LHCN-M2 (cell line): Measurements from ENCODE around the gene CACNB1. TPM values are rescaled to one million over a fixed set of nuclear protein-coding genes. Genes with fewer than 3 reads are reported as not detected.
"Not testable (repeated sequence)": the region's sequence is repeated elsewhere in the genome, so short reads cannot be mapped to it uniquely, and the experiment has no call there.

Source experiments
- DNase-seq: peaks from one replicate; pipeline ENCODE4 v3.0.0-alpha.2; 2012; ENCODE audit warnings: low read depth
- total RNA-seq: library from RNA; depleted of rRNA; stranded (reverse); fragments of >200 nt; gene quantifications from 2 replicates; pipeline ENCODE4 v1.2.3, GENCODE V29; 2014

CACNB1 gene
- total RNA-seq, 1 experiment from 2014 or later, result 4.0 TPM

DNA sequence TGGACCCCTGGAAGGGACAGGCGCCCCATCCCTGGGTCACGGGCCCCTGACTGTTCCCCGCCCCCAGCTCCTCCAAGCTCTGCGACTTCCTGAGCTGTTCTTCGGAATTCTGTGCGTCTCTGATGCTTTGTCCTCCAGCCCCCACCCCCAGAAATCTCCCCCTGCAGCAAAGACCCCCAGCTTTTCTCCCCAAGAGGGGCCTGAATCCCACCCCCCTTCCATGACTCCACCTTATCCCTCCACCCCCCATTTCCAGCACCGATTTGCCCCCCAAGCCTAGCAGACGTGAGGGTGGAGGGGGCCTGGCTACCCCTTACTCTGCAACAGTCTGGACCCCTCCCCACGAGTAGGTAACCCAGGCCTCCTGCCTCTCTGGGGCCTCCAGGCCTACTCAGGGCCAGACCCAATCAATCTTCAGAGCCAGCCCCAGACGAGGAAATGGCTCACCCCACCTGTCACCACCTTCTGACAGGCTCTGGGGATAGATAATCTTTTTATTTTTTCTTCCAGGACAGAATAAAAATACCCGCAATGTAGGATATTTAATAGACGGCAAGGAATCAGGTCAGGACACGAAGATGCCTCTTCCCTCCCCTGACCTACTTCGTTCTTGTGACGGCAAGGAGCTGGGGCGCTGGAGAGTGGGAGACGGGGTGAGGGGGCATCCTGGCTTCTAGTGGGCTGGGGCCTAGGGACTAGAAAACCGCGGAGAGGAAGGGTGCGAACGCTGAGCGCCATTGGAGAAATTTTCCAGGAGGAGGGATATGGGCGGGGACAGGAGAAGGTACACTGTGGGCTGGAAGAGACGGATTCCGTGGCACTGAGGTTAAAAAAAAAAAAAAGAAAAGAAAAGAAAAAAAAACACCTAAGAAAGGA lies 45.3 kb downstream of the CACNB1 start:
- DNase-seq, result no peak

DNA sequence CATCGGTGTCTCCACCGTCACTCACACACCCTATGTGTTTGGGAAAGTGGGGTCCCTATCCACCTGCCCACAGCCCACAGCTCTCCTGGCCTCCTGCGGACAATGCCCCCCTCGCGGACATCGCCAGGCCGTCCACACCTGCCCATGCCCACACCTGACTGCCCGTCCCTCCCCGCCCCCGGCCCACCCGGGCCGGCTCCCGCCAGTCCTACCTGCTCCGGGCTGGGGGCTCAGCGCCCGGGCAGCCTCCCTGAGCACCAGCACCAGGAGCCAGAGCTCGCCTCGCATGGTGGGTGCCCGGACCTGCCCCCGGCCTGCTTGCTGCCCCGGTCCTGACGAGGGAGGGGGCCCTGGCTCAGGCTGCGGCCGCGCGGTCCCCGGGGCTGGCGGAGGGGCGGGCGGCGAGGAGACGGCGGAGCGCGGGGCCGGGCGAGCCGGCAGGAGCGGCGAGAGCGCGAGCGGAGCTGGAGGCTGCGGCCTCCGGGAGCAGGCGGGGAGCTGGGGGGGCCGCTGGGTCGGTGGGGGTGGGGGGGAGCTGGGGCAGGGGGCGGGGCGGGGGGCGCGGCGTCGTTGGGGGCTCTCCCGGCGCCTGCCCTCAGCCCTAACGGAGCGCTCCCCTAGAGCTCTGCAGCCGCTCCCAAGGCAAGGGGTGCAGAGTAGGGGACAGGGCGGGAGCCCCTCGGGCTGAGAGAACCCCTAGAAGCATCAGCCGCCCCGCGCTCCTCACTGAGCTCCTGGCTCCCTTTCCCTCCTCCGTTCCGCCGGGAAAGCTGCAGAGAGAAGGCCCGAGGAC lies 46.1 kb downstream of the CACNB1 start, which contains the start of gene PLXDC1:
Gene PLXDC1, minus strand, starts transcription at position 488 of the 793 bp plus-strand sequence. Its CDS starts 200 bp downstream, at position 288.
- DNase-seq, result no peak

DNA sequence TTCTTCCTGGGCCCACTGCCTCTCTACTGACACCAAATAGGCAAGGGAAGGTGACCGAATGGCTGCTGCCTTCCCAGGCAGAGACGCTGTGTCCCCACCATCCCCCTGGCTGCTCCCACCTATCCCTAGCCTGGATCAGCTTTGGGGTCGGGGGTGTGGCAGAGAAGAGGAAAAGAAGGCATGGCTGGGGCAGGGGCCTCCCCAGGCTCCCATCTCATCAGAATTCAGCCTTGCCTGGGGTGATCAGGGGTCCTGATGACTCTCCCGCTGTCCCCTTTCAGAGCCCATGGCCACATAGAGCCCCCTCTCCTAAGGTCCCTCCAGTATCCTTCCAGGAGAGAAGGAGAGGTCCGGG lies 46.7 kb downstream of the CACNB1 start:
- no peak for DNase-seq

DNA sequence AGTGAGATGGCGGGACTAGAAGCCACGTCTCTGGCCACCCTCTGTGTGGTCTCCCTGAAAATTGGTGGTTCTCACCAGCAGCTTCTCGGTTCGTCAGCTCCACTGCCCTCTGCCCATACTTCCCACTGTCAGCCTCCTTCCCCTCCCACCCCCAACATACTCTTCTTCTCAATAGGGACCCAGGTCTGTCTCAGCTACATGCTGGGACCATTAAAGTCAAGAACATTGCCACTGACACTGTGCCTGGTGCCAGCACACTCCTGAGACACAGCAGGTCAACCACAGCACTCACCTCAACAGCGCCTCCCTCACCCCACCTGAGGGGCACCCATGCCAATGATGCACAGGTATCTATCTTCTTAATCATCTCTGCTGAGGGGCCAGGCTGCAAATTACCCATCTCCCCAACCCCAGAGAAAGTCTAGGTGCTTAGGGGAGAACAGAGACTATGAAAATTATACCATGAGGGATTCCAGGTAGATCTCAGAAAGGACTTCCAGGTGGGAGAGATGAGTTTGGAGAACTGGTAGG lies 47.3 kb downstream of the CACNB1 start:
- DNase-seq, result no peak

DNA sequence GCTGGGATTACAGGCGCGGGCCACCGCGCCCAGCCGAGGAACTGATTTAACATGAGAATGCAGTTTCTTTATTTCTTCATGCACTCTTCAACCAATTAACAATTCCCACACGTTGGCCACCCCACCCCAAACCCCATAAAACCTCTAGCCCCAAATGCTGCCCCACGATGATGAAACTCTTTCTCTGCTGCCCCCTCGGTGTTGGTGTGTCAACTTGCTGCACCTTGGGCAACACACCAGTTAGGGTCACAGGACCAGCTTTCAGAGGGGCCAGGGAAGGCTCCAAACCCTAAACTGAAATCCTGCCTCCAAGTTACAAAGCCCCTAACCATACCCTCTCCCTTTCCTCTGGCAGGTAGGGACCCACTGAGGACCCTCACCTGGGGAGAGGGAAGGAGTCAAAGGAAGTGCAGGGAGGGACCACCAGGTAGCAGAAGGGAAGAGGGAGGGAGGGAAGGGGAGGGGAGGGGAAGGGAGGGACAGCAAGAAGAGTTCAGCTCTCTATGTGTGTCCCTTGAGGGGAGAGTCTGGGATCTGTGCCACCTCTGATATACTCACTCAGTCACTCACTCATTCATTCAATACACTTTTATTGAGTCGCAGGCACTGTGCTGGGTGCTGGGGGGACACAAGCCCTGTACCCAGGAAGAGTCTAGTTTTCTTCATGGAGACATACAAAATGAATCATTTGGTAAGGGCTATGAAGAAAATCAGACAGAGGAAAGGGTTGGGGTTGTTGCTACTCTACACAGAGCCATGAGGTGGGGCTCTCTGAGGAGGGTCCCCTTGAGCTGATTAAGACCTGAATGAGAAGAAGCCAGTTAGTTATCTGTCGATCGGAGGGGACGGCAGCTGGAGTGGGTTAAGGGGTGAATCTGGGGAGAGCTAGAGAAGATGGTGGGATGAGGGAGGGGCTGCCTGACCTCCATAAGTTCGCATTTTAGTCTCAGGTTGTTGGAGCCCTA lies 50.0 kb downstream of the CACNB1 start:
- no peak for DNase-seq

DNA sequence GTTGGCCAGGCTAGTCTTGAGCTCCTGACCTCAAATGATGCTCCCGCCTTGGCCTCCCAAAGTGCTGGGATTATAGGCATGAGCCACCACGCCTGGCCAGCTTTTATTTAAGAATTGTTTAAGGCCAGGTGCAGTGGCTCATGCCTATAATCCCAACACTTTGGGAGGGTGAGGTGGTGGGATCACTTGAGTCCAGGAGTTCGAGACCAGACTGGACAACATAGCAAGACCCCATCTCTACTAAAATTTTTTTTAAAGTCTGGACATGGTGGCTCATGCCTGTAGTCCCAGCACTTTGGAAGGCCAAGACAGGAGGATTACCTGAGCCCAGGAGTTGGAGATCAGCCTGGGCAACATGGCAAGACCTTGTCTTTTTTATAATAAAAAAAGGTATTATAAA lies 51.2 kb downstream of the CACNB1 start:
- no peak for DNase-seq

DNA sequence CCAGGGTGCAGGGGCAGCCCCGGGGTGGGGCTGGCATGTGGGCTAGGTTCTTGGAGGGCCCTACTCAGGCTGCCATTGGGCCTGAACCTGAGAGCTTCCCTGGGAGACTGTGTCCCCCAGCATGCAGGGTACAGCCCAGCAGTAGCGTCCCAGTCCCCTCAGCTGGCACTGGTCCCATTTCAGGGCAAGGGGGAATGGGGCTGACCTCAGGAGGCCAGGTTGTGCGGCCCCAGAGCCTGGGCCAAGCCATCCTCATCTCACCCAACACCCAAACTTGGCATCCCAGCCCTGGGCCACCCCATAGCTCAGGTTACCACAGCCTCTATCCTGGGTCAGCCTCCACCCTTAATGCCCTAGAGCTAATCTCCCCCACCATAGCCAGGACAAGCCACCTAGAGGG lies 52.3 kb downstream of the CACNB1 start:
- DNase-seq, result no peak

DNA sequence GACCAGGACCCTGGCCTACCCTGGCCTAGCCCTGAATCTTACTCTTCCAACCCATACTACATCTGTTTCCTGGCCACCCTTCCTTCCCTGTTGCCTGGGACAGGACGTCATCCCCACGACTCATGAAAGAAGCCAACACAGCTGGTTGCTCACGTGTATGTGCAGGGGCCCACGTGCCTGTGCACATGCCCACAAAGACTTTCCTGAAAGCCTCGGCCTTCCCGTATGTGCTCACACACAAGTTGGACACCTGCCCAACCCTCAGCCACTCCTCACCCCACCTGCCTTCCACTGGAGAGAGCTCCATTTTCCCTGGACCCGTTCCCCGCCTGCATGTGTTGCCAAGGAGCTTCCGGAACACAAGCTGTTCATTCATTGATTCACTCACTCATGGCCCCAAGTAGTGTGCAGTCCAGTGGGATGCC lies 53.0 kb downstream of the CACNB1 start:
- DNase-seq, result peak; percentile 92

DNA sequence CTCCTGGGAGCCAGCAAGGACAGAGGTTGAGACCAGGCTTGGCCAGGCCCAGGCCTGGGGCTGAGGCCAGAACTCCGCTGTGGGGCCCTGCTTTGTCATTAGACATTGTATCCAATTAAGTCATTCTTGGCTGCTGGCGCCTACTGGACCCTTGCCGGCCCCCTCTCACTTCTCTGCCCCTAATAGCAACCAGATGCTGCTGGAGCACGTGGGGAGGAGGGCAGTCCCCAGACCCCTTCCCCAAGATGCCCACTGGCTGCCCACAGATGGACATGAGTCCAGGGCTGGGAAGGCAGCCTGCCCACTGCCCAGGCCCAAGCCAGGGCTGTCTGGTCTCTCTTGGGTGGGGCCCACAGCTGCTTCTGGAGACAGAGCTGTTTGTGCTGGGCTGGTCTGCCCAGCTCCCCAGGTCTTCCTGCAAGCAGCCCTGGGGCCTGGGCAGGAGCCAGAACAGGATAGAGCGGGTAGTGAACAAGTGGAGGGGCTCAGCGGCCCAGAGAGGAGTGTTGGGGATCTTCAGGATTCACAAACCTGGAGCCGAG lies 53.8 kb downstream of the CACNB1 start:
- DNase-seq, result no peak

DNA sequence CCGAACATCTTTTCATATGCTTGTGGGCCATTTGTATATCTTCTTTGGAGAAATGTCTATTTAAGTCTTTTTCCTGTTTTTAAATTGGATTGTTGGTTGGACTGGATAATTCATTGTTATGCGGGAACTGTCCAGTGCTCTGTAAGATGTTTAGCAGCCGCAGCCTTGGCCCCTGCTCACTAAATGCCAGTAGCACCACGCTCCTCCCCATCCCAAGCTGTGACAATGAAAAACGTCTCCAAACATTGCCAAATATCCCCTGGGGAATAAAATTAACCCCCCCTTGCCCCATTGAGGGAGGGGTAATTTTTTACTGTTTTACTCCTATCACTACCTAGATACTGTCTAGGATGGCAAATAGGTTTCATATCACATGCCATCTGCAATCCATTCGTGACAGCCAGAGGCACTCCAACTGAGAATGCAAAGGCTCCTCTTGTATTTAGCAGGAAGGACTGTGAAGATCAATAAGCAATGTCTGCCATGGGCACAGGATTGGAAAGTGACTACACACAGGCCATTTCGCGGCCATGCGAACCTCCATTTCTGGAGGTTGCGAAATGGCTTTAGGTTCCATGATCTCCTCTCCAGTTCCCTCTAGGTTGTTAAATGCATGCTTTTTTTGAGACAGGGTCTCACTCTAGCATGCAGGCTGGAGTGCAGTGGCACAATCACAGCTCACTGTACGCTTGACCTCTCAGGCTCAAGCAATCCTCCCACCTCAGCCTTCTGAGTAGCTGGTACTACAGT lies 55.4 kb downstream of the CACNB1 start:
- no peak for DNase-seq

DNA sequence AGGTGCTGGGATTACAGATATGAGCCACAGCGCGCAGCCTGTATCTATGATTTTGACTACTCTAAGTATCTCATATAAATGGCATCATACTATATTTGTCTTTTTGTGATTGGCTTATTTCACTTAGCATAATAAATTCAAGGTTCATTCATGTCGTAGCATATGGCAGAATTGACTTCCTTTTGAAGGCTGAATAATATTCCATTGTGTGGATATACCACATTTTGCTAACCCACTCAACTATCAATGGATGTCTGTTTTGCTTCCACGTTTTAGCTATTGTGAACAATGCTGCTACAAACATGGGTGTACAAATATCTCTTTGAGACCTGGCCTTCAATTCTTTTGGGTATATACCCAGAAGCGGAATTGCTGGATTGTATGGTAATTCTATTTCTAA lies 56.2 kb downstream of the CACNB1 start:
- no peak for DNase-seq

DNA sequence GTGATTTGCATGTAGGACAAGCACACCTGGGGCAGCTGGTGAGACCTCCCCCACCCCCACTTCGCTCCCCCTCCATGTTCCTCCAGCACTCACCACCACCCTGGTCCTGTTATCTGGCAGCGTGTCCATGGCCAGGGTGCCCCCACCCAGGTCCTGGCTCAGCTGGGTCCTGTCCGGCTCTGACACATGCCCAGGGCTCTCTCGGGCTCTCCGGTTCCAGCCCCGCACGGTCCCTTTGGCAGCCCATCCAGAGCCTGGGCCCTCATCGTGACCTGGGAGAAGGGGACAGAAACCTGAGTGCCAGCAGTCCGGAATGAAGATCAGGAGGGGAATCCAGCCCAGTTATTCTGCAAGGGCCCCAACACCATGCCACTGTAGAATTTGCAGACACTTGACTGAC lies 57.9 kb downstream of the CACNB1 start:
- DNase-seq, result no peak

DNA sequence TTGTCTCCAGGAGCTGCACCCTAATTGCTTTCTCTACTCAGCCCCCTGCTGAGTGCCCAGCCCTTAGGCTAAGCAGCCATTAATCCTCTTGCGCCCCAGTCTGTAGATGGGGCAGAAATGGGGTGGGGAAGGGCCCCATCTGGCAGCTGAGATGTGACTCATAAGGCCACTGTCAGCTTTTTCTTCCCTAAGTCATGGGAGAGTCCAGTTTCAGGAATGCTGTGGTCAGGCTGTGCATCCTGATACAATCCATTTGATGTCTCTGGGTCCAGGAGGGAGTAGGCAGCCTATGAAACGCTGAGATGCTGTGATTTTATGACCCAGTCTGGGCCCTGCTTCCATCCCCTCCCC lies 58.3 kb downstream of the CACNB1 start:
- DNase-seq, result peak; percentile 95

DNA sequence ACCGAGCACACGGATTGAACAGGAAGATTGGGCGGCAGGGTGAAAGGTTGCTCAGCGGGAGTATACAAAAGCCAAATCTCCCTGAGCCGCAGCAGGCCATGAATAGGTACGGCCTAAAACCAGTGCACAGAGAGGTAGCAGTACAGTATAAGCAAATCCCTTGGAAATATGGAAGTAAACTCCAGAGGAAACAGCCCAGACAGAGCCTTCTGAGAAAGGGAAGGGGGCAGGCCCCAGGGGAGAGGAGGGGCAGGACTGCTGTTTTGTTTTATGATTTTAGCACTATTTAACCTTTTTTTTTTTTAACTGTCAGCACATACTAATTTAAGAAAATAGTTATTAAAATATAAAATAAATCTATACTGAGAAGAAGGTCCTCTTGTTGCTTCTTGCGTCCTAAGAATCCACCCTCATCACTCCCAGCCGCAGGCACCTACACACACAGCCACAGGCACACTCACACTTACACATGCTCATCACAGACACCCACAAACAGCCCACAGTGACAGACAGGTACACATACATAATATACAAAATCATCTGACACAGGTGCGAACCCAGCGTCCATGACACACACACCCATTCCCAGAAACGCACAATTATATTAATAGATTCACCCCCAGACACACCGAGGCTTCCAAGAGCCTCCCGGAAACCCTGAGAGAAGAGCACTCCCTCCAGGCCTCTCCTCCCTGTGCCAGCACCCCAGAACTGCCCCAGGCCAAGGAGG lies 58.9 kb downstream of the CACNB1 start:
- no peak for DNase-seq

DNA sequence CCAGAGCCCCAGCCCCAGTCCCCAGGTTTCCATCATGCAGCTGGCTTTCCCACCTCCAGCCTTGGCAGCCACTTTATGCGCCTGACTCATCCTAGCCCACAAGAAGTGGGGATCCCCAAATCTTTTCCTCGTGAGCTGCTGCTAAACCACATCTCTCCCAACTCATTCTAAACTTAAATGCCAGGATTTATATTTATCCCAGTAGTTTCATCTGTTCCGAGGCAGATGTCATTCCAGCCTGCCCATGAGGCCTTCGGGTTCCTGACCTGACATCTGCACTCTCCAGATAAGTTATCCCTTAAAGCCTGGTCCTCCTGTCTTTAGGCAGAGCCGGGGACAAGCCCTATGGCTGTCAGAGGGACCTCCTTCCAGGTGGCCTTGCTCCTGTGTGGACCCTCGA lies 62.6 kb downstream of the CACNB1 start:
- peak; percentile 81 for DNase-seq

DNA sequence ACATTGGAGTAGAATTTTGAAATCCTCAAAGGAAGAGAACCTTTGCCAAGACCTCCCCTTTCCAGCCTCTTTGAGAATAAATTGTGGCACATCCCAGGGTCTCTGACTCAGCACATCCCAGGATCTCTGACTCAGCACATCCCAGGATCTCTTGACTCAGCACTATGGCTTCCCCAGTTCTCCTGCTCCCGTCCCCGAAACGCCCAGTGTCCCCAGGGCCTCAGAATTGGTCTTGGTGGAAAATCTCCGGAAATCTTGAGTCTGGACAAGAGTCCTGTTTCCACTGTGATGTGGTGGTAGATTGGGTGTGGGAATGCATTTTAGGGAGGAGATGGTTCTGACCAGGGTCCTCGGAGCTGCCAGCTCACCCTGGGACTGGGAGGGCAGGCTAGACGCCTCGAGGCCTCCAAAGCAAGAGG lies 65.3 kb downstream of the CACNB1 start:
- peak; percentile 90 for DNase-seq

DNA sequence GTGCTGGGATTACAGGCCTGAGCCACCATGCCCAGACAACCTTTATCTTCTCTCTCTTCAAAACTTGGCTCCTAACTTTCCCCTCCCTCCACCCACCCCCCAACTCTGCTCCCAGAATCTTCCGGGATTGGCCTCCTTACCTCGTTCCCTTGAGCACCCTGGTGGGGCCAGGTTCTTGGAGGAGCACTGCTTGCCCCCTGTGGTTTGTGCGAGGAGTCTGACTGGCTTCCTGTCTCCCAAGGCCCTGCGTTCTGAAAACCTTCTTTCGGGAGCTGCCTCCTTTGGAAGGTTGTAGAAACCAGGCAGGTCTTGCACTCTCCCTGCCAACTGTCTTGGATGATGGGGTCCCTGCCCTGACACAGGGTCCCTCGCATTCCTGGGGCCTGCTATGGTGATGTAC lies 65.9 kb downstream of the CACNB1 start:
- no peak for DNase-seq

DNA sequence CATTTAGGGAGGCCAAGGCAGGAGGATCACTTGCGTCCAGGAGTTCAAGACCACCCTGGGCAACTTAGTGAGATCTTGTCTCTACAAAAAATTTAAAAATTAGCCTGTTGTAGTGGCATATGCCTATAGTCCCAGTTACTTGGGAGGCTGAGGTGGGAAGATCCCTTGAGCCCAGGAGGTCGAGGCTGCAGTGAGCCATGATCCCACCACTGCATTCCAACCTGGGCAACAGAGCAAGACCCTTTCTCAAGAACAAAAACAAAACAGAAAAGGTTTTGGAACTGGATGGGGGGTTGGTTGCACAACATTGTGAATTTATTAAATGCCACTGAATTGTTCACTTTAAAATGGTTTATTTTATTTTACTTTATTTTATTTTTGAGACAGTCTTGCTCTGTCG lies 67.3 kb downstream of the CACNB1 start:
- DNase-seq, result no peak

DNA sequence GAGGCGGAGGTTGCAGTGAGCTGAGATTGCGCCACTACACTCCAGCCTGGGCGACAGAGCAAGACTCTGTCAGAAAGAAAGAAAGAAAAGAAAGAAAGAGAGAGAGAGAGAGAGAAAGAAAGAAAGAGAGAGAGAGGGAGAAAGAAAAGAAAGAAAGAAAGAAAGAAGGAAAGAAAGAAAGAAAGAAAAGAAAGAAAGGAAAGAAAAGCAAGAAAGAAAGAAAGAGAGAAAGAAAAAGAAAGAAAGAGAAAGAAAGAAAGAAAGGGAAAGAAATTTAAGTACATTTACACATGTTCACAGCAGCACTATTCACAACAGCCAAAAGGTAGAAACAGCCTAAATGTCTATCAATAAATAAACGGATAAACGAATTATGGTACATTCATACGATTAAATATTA lies 67.9 kb downstream of the CACNB1 start:
- DNase-seq, result not testable (repeated sequence)

DNA sequence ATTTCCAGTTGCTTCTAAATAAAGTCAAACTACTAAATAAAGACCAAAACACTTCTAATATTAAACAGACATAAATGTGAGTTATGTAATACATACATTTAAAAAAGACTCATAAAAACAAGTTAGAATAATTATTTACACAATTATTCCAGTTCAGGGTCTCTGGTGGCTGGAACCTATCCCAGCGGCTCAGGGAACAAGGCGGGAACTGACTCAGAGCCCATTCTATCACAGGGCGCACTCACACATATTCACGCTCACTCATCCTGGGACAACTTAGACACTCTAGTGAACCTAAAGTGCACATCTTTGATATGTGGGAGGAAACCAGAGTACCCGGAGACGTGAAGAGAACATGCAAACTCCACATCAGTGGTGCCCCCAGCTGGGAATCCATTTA lies 71.0 kb downstream of the CACNB1 start:
- DNase-seq, result no peak
